ENCODE measurements around the gene TMEM59.

The TMEM59 gene

DNA sequence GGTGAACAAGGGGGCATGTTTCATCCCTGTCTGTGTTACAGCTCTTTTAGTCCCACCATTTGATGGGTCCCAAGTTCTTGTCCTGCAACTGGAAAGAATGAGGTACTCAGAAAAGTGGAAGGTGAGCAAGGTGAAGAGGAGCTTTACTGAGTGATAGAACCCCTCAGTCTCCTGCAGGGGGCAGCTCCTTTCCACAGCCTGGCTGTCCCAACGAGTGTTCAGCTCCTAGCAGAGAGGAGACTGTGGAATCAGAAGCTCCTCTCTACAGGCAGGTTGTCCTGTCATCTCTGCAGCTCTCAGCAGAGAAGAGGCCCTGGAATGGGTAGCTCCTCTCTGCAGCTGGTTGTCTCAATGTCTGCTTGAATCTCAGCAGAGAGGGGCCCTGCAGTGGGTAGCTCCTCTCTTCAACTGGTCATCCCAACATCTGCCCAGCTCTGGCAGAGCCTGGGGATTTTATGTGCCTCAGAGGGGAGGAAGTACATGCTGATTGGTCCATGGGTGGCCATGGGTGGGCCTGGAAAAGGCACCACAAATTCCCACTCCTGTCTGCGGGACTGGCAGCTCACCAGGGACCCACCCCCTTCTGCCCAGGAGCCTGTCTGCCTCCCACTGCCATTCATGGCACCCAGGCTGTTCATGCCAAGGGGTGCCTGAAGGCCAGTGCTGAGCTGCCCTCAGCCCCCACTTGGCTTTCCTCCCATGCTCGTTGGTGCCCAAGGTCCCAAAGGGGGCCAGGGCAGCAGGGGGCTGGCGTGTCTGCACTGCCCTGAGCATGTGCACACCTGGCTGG lies 60.7 kb downstream of the TMEM59 start:
- no peaks in the 10 kb centered on the region for H3K9me3 Mint-ChIP-seq (ENCODE audit: low read depth)
- H3K27ac Mint-ChIP-seq = no peak overlapping the region
- H3K27me3 Mint-ChIP-seq = no peaks in the 10 kb centered on the region
- H3K36me3 Mint-ChIP-seq = no peaks in the 10 kb centered on the region
- H3K4me1 Mint-ChIP-seq (ENCODE audit: low read depth) = peaks cover 3% of the 10 kb centered on the region
- H3K4me3 Mint-ChIP-seq = no peak overlapping the region

DNA sequence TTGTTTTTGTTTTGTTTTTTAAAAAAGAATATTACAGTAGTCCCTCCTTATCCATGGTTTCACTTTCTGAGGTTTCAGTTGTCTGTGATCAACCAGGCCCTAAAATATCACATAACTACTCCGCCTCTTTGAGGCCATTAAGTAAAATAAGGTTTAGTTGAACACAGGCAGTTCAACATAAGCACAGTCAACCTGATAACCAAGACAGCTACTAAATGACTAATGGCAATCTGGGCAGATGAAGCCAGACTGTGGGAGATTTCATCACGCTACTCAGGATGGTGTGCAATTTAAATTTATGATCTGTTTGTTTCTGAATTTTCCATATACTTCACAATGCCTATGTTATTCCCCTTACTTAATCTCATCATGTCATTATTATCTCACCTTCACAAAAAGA lies 65.1 kb downstream of the TMEM59 start:
- Mint-ChIP-seq H3K4me1 (ENCODE audit: low read depth) (peaks cover 17% of the 10 kb centered on the region), H3K4me3 (no peak overlapping the region), H3K36me3 (no peaks in the 10 kb centered on the region), H3K27ac (no peak overlapping the region), H3K9me3 (ENCODE audit: low read depth) (no peaks in the 10 kb centered on the region), H3K27me3 (no peaks in the 10 kb centered on the region)

DNA sequence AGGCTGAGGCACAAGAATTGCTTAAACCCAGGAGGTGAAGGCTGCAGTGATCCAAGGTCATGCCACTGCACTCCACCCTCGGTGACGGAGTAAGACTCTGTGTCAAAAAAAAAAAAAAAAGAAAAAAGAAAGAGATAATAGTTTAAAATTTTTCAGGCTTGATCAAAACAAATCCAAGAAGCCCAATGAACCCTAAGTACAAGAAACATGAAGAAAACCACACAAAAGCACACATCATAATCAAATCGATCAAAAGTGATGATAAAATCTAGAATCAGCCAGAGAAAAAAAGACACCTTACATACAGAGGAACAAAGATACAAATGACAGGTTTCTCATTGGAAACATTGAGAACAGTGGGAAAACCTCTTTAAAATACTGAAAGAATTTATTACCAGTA lies 66.5 kb downstream of the TMEM59 start:
- H3K9me3 Mint-ChIP-seq (ENCODE audit: low read depth) = no peaks in the 10 kb centered on the region
- H3K4me1 Mint-ChIP-seq (ENCODE audit: low read depth) = peaks cover 17% of the 10 kb centered on the region
- H3K27ac Mint-ChIP-seq = no peak overlapping the region
- no peaks in the 10 kb centered on the region for H3K36me3 Mint-ChIP-seq
- no peak overlapping the region for H3K4me3 Mint-ChIP-seq
- H3K27me3 Mint-ChIP-seq = no peaks in the 10 kb centered on the region

DNA sequence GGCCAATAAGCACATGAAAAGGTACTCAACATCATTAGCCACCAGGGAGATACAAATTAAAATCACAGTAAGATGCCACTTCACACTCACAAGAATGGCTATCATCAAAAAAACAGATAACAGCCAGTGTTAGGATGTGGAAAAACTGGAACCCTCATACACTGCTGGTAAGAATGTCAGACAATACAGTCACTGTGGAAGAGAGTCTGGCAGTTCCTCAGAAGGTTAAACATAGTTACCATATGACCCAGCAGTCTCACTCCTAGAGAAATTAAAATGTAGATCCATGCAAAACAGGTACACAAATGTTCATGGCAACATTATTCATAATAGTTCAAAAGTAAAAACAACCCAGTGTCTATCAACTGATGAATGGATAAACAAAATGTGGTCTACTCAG lies 68.3 kb downstream of the TMEM59 start:
- Mint-ChIP-seq H3K27ac (no peak overlapping the region), H3K9me3 (ENCODE audit: low read depth) (no peaks in the 10 kb centered on the region), H3K27me3 (no peaks in the 10 kb centered on the region), H3K4me1 (ENCODE audit: low read depth) (peaks cover 17% of the 10 kb centered on the region), H3K36me3 (no peaks in the 10 kb centered on the region), H3K4me3 (no peak overlapping the region)

DNA sequence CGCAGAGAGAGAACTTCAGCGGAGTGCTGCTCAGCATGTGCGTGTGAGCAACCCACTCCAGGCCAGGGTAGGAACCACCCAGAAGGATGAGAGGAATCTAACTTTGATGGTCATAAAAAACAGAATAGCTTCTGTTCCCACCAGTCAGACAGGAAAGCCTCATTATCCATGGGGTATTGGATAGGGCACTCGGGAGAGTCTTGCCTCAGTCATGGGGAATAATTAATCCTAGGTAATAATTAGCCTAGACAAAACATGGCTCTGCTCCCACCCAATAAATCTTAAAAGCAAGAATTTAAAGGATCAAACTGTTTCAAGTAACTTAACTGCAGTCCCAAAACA lies 70.3 kb downstream of the TMEM59 start:
- Mint-ChIP-seq H3K9me3 (ENCODE audit: low read depth) (no peaks in the 10 kb centered on the region), H3K27me3 (no peaks in the 10 kb centered on the region), H3K4me1 (ENCODE audit: low read depth) (peaks cover 14% of the 10 kb centered on the region), H3K27ac (no peak overlapping the region), H3K4me3 (no peak overlapping the region), H3K36me3 (no peaks in the 10 kb centered on the region)

DNA sequence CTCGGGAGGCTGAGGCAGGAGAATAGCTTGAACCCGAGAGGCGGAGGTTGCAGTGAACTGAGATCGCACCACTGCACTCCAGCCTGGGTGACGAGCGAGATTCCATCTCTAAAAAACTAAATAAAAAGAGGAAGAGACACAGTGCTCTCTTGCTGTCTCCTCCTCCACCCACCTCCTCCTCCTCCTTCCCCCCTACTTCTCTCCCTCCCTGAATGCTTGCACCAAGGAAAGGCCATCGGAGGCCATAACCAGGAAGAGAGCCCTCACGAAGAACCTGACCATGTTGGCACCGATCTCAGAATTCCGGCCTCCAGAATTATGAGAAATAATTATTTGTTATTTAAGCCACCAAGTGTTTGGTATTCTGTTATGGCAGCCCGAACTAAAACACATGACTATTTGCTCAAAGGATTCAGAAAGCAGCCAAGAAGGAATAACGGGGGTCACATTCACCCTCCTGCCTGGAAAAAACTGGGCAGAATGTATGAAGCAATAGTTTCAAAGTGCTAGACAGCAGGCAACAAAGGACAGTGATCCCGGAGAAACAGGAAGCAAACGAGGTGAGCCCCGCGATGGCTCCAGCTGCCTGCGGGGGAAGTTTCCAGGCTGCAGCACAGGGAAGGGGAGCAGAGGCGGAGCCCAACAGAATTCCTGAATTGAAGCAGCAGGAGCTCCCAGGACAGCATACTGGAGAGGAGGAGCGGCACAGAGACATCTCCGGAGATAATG lies 70.8 kb downstream of the TMEM59 start:
- H3K27ac Mint-ChIP-seq = no peak overlapping the region
- no peaks in the 10 kb centered on the region for H3K36me3 Mint-ChIP-seq
- no peak overlapping the region for H3K4me3 Mint-ChIP-seq
- H3K4me1 Mint-ChIP-seq (ENCODE audit: low read depth) = peaks cover 13% of the 10 kb centered on the region
- H3K9me3 Mint-ChIP-seq (ENCODE audit: low read depth) = no peaks in the 10 kb centered on the region
- H3K27me3 Mint-ChIP-seq = no peaks in the 10 kb centered on the region

DNA sequence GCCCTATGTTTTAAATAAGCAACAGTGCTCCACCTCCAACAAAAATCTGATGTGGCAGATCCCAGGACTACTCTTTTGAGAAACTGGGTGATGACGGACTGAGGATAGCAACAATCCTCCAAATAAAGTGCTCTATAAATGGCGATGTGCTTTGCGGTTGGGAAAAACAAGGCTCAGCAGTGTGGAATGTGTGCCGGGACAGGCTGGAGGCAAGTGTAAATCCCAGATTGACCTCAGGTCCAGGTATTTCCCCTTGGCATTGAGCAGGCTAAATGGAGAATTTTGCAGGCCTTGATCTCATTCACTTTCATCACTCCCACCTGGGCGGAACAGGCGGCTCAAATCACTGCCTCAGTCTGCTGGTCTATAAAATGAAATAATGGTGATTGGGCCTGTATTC lies 71.8 kb downstream of the TMEM59 start:
- no peak overlapping the region for H3K27ac Mint-ChIP-seq
- H3K27me3 Mint-ChIP-seq = no peaks in the 10 kb centered on the region
- H3K4me1 Mint-ChIP-seq (ENCODE audit: low read depth) = peaks cover 5% of the 10 kb centered on the region
- no peaks in the 10 kb centered on the region for H3K9me3 Mint-ChIP-seq (ENCODE audit: low read depth)
- no peak overlapping the region for H3K4me3 Mint-ChIP-seq
- H3K36me3 Mint-ChIP-seq = no peaks in the 10 kb centered on the region

DNA sequence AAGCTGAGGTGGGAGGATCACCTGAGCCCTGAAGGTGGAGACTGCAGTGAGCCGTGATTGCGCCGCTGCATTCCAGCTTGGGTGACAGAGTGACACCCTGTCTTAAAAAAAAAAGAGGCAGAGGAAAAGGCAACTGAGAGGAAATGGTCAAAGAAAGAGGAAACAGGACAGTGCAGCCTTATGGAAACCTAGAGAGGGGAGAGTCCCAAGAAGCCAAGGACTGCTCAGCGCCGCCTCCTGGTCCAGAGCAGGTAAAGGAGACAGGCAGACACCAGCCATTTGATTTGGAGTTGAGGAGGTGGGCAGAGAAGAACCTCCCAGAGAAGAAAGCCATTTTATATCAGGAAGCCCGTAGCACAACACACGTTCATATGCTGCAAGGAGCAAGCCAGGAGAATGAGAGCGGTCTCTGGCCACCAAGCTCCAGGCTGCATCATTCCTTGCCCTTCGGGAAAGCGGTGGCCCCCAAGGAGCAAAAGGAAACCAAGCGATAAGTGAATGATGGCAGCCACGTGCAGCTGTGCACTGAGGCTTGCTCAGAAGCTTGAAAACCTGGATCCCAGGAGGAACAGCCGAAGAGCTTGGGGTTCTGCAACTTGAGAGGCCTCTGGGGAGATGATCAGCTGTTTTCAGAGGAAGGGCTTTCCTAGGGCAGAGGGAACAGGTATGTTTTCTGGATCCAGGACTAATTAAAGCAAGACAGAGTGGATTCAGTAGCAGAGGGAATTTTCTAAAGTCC lies 73.1 kb downstream of the TMEM59 start:
- H3K36me3 Mint-ChIP-seq = no peaks in the 10 kb centered on the region
- no peak overlapping the region for H3K4me3 Mint-ChIP-seq
- H3K27me3 Mint-ChIP-seq = no peaks in the 10 kb centered on the region
- no peak overlapping the region for H3K27ac Mint-ChIP-seq
- H3K4me1 Mint-ChIP-seq (ENCODE audit: low read depth) = no peaks in the 10 kb centered on the region
- H3K9me3 Mint-ChIP-seq (ENCODE audit: low read depth) = no peaks in the 10 kb centered on the region

All from activated naive CD8-positive, alpha-beta T cell (primary cell).